Brain microvascular endothelial cell (primary cell): Measurements from ENCODE around the gene HNRNPM.
A peak's percentile ranks its signal among the peaks of the same experiment; 100 is the strongest.

Source experiments
- DNase-seq: peaks from one replicate; pipeline ENCODE4 v3.0.0-alpha.2; 2020
- H3K27ac ChIP-seq: fragments of 250-450 bp; sonication (Bioruptor Pico); 2 replicates; pipeline ENCODE4 v1.5.1; 2020; ENCODE audit warnings: mild to moderate bottlenecking, moderate library complexity
- H3K27me3 ChIP-seq: fragments of 250-450 bp; sonication (Bioruptor Pico); replicated peaks from 2 replicates; pipeline ENCODE4 v1.5.1; 2020; ENCODE audit warnings: mild to moderate bottlenecking
- H3K36me3 ChIP-seq: fragments of 250-450 bp; sonication (Bioruptor Pico); replicated peaks from 2 replicates; pipeline ENCODE4 v1.5.1; 2020; ENCODE audit warnings: mild to moderate bottlenecking
- H3K4me3 ChIP-seq: 2 replicates; pipeline ENCODE4 v1.5.1; 2011; ENCODE audit warnings: low read depth, mild to moderate bottlenecking, control low read depth, low read length, moderate library complexity
- CTCF ChIP-seq: IDR thresholded peaks from 2 replicates; pipeline ENCODE4 v1.5.1; 2011; ENCODE audit warnings: low read depth, mild to moderate bottlenecking, moderate library complexity, low read length, control low read depth, inconsistent platforms; ENCODE audit errors: missing control alignments
- in situ Hi-C: cut with HindIII; loops from 2 replicates; pipeline ENCODE4 v1.10.0; 2017; ENCODE audit warnings: low sequenced_read_pairs, low pct_ligation_motif_present

The HNRNPM gene

GRCh38 chr19:8518536-8518935, 73.8 kb downstream of the HNRNPM start:
- Histone ChIP-seq H3K4me3 (no peak overlapping the region), H3K27ac (no peak overlapping the region), H3K27me3 (no peaks in the 10 kb centered on the region), H3K36me3 (no peaks in the 10 kb centered on the region)
- in situ Hi-C loops = no loop called here
- no peak for TF ChIP-seq CTCF
- DNase-seq = no peak

DNA sequence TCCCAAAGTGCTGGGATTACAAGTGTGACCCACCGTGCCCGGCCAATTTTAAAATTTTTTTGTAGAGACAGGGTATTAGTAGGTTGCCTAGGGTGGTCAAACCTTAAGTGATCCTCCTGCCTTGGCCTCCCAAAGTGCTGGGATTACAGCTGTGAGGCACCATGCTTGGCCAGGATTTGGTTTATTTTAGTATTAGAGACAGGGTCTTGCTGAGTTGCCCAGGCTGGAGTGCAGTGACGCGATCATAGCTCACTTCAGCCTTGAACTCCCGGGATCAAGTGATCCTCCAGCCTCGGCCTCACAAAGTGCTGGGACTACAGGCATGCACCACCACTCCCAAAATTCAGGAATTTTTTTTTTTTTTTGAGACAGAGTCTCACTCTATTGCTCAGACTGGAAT, 74.6 kb downstream of the HNRNPM start:
- Histone ChIP-seq H3K36me3 (no peaks in the 10 kb centered on the region), H3K27me3 (no peaks in the 10 kb centered on the region), H3K4me3 (no peak overlapping the region), H3K27ac (no peak overlapping the region)
- in situ Hi-C loops = no loop called here
- no peak for DNase-seq
- no peak for TF ChIP-seq CTCF

GRCh38 chr19:8525401-8525684, 80.6 kb downstream of the HNRNPM start:
- peak overlapping the region; percentile 55 for H3K4me3 ChIP-seq

DNA sequence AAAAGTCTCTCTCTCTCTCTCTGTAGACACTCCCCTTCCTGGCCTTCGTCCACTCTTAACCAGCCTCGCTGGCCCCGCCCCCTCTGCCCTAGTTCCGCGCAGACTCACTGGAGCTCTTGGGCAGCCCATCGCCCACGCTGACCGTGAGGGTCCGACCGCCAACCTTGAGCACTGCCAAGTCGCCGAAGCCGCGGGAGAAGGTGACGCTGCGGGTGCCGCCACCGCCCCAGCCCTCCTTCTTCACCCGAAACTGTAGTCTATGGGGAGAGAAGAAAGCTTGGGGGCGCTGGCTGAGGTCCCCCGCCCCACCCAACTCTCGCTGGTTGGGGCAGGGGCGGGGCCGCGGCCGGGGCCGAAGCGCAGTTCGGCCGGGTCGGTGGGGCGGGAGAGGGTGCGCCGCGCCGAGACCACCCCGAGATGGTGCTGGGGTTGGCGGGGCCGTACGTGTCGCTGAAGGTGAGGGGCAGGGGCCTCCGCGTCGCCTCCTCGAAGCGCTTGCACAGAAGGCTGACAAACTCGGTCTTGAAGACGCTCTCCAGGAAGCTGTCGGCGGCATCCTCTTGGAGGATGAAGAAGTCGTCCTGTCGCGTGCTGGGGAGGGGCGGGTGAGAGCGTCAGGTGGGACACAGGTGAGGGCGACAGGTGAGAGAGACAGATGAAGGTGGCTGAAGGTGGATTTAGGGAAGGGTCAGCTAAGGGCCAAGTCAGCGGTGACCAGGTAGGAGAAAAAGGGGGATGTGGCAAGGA, 81.7 kb downstream of the HNRNPM start:
- in situ Hi-C loops = no loop called here
- no peak for TF ChIP-seq CTCF
- Histone ChIP-seq H3K27me3 (no peaks in the 10 kb centered on the region), H3K36me3 (no peaks in the 10 kb centered on the region), H3K27ac (peak overlapping the region; percentile 95), H3K4me3 (peak overlapping the region; percentile 75)
- peak; percentile 92 for DNase-seq

More at GRCh38 chr19:8525401-8525684, 80.6 kb downstream of the HNRNPM start:
- peak; percentile 41 for TF ChIP-seq CTCF
- in situ Hi-C loops = no loop called here
- DNase-seq = no peak
- H3K27ac ChIP-seq = peak overlapping the region; percentile 13
- H3K27me3 ChIP-seq = no peaks in the 10 kb centered on the region
- H3K36me3 ChIP-seq = no peaks in the 10 kb centered on the region

GRCh38 chr19:8528500-8528899, 83.7 kb downstream of the HNRNPM start:
- no peak for TF ChIP-seq CTCF

More at GRCh38 chr19:8528500-8528899, 83.7 kb downstream of the HNRNPM start:
- no peak overlapping the region for H3K4me3 ChIP-seq
- H3K27me3 ChIP-seq = no peaks in the 10 kb centered on the region
- H3K36me3 ChIP-seq = no peaks in the 10 kb centered on the region
- no peak overlapping the region for H3K27ac ChIP-seq
- in situ Hi-C loops = no loop called here
- no peak for DNase-seq
